HG03457 (cell line): Measurements from ENCODE around the gene MARK4.
"Not testable (repeated sequence)": the region's sequence is repeated elsewhere in the genome, so short reads cannot be mapped to it uniquely, and the experiment has no call there.

Source experiments
- ATAC-seq: cut with Tn5 transposase; IDR thresholded peaks from one replicate; pipeline ENCODE4 v1.9.1; 2021; ENCODE audit warnings: moderate number of reproducible peaks; ENCODE audit not compliant: unreplicated experiment

The MARK4 gene

GRCh38 chr19:45243144-45243732 lies 7.8 kb upstream of the MARK4 start:
- ATAC-seq, result no peak

- no peak for ATAC-seq
Measured at GRCh38 chr19:45244133-45244794, 6.8 kb upstream of the MARK4 start.

GRCh38 chr19:45245334-45245787 lies 5.7 kb upstream of the MARK4 start, which contains the start of gene EXOC3L2:
Gene EXOC3L2 (minus strand): TSS chr19:45245407. CDS start chr19:45239045, 6,362 bp downstream.
- no peak for ATAC-seq

GRCh38 chr19:45245826-45246225 lies 5.2 kb upstream of the MARK4 start:
- ATAC-seq, result no peak

GRCh38 chr19:45247136-45247535 lies 3.9 kb upstream of the MARK4 start:
- no peak for ATAC-seq

- no peak for ATAC-seq
Measured at GRCh38 chr19:45249261-45250033, 1.6 kb upstream of the MARK4 start.

- no peak for ATAC-seq
Measured at GRCh38 chr19:45250216-45250831, 747 bp upstream of the MARK4 start.

GRCh38 chr19:45251452-45252354 lies 632 bp downstream of the MARK4 start:
- ATAC-seq, result no peak

GRCh38 chr19:45253396-45254027 lies 2.4 kb downstream of the MARK4 start:
- no peak for ATAC-seq

GRCh38 chr19:45254044-45254531 lies 3.0 kb downstream of the MARK4 start:
- no peak for ATAC-seq

GRCh38 chr19:45255611-45256157 lies 4.6 kb downstream of the MARK4 start:
- ATAC-seq, result no peak

GRCh38 chr19:45256836-45257235 lies 5.8 kb downstream of the MARK4 start:
- no peak for ATAC-seq

GRCh38 chr19:45258862-45259261 lies 7.8 kb downstream of the MARK4 start:
- no peak for ATAC-seq

GRCh38 chr19:45262570-45262969 lies 11.5 kb downstream of the MARK4 start:
- ATAC-seq, result no peak

GRCh38 chr19:45263013-45263412 lies 11.9 kb downstream of the MARK4 start:
- ATAC-seq, result no peak

- no peak for ATAC-seq
Measured at GRCh38 chr19:45264781-45265317, 13.8 kb downstream of the MARK4 start.

GRCh38 chr19:45265375-45265774 lies 14.3 kb downstream of the MARK4 start:
- no peak for ATAC-seq

- no peak for ATAC-seq
Measured at GRCh38 chr19:45267296-45267695, 16.2 kb downstream of the MARK4 start.

GRCh38 chr19:45269939-45270338 lies 18.9 kb downstream of the MARK4 start:
- not testable (repeated sequence) for ATAC-seq
